HL-60 (cell line): ENCODE data around the gene EXOC6B.

ENCODE experiments used
- CTCF ChIP-seq: IDR thresholded peaks from one replicate; pipeline ENCODE4 v1.5.1; 2011; ENCODE audit warnings: low read length, control low read depth, inconsistent platforms; ENCODE audit not compliant: insufficient read depth
- REST ChIP-seq: IDR thresholded peaks from 2 replicates; pipeline ENCODE4 v1.6.1; 2012; ENCODE audit warnings: low read depth; ENCODE audit not compliant: insufficient replicate concordance
- SPI1 ChIP-seq: IDR thresholded peaks from 2 replicates; pipeline ENCODE4 v1.6.1; 2012; ENCODE audit warnings: low read depth, mild to moderate bottlenecking, borderline replicate concordance

GRCh38 chr2:72788756-72789155, 37.1 kb downstream of the EXOC6B start:
- no peak for TF ChIP-seq CTCF
- no peak for TF ChIP-seq SPI1
- TF ChIP-seq REST: no peak
